PFSK-1 (cell line): ENCODE measurements around the gene S100A10.
A peak's percentile ranks its signal among the peaks of the same experiment; 100 is the strongest.

ENCODE experiments used
- FOXP2 ChIP-seq: optimal IDR thresholded peaks from 2 replicates; pipeline ENCODE3; 2011; ENCODE audit warnings: borderline replicate concordance, control low read depth, inconsistent platforms; ENCODE audit not compliant: insufficient read depth; ENCODE audit errors: extremely low read length, extremely low read depth
- POLR2AphosphoS5 ChIP-seq: IDR thresholded peaks from 2 replicates; pipeline ENCODE4 v1.6.1; 2012; ENCODE audit warnings: low read depth, mild to moderate bottlenecking, control low read depth, low read length, moderate library complexity
- SIN3A ChIP-seq: IDR thresholded peaks from 2 replicates; pipeline ENCODE4 v1.6.1; 2012; ENCODE audit warnings: mild to moderate bottlenecking, low read length, moderate library complexity, borderline replicate concordance; ENCODE audit not compliant: insufficient read depth
- TAF1 ChIP-seq: IDR thresholded peaks from 2 replicates; pipeline ENCODE4 v1.6.1; 2012; ENCODE audit warnings: low read length, control low read depth, borderline replicate concordance; ENCODE audit not compliant: insufficient read depth
- TF ChIP-seq, protein P1 (sequence below), 2 experiments: IDR thresholded peaks; 2 replicates each; pipeline versions ENCODE4 v1.6.1 to v1.8.0; 2011 to 2012; ENCODE audit warnings: low read depth in 2 of 2, low read length in 2 of 2, control low read depth in 1 of 2, inconsistent platforms in 1 of 2, mild to moderate bottlenecking in 1 of 2, moderate library complexity in 1 of 2; ENCODE audit not compliant: insufficient read depth in 1 of 2

S100A10 gene

DNA sequence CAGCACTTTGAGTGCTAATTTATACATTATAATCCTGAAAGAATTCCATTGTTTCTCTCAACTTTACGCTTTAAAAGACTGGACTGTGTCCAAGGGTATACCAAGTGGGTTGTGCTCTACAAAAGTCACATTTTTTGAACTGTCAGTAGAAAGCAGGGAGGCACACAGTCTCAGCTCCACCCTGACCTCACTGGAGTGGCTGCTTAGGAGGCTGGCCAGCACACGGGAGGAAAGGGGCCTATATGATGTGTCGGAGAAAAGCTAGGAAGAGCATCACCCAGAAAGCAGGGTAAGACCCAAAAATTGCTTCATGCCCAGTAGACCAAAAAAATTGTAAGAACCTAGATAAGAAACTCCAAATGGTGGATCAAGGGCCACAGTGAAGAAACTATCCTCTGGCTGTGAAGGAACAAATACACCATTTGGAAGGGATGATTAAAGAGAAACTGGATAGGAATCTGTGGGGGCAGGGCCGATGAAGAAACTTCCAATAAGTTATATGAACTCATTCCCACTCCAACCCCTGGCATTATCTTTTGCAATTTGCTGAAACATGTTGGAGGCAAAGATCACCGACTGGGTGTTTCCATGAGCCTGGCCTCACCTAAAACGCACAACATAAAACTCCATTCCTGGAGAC, 1.9 kb downstream of the S100A10 start:
- no peak for TF ChIP-seq FOXP2
- TF ChIP-seq, protein P1, sequence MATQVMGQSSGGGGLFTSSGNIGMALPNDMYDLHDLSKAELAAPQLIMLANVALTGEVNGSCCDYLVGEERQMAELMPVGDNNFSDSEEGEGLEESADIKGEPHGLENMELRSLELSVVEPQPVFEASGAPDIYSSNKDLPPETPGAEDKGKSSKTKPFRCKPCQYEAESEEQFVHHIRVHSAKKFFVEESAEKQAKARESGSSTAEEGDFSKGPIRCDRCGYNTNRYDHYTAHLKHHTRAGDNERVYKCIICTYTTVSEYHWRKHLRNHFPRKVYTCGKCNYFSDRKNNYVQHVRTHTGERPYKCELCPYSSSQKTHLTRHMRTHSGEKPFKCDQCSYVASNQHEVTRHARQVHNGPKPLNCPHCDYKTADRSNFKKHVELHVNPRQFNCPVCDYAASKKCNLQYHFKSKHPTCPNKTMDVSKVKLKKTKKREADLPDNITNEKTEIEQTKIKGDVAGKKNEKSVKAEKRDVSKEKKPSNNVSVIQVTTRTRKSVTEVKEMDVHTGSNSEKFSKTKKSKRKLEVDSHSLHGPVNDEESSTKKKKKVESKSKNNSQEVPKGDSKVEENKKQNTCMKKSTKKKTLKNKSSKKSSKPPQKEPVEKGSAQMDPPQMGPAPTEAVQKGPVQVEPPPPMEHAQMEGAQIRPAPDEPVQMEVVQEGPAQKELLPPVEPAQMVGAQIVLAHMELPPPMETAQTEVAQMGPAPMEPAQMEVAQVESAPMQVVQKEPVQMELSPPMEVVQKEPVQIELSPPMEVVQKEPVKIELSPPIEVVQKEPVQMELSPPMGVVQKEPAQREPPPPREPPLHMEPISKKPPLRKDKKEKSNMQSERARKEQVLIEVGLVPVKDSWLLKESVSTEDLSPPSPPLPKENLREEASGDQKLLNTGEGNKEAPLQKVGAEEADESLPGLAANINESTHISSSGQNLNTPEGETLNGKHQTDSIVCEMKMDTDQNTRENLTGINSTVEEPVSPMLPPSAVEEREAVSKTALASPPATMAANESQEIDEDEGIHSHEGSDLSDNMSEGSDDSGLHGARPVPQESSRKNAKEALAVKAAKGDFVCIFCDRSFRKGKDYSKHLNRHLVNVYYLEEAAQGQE (IDR thresholded peaks at IDR 0.05; ENCODE audit: insufficient read depth in 1 of 2, low read depth in 2 of 2, low read length in 2 of 2), result no peak
- TF ChIP-seq TAF1, result no peak
- TF ChIP-seq POLR2AphosphoS5, result no peak
- TF ChIP-seq SIN3A, result peak; percentile 58; the same call in 1 of the 2 replicates

DNA sequence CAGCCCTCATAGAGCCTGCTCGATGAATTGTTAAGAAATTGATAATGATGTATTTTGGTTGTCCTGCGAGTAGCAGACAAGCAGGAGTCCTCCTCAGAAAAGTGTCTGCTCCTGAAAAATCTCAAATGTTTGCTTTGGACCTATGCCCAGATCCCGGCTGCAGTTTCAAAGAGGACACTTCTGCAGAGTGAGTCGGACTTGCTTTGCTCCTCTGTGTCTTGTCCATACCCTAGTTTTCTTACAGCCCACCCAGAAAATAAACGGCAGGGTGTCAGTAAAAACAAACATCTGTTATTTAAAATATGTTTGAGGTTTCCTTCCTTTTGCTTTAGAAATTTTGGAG, 2.8 kb downstream of the S100A10 start:
- peak; percentile 24; the same call in 1 of the 2 replicates for TF ChIP-seq POLR2AphosphoS5
- TF ChIP-seq, protein P1 (IDR thresholded peaks at IDR 0.05; ENCODE audit: insufficient read depth in 1 of 2, low read depth in 2 of 2, low read length in 2 of 2), result no peak

DNA sequence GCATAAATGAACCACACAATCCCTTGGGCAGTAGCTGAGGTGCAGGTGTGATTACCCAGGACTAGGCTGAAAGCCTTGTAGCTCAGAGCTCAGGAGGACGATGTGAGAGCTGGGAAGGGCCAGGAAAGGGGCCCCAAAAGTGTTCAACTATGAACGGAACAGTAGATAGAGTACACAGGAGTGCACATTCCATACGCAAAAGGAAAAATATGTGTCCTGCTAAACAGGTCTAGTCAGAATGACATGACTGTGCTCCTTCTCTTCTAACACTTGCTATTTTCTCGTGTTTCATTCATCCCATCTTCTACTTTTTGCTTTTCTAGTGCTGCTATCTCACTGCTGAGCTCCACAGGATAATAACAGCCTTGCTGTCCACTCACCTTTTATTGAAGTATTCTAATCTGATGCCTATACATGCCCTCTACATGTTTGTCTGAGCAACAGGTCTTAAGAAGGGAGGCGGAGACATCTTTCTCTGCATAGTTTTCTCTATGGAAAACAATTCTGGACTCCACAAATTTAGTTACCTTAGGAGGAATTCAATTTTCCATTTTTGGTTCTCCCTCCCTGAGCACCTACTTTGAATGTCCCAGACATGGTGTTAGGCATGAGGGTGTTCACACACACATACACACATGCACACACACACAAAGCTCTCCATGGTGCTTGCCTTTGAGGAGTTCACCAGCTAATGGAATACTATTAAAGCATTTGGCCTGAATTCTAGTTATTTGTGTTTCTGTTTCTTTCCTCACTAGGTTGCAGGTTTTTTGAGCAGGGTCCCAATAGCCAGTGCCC, 3.4 kb downstream of the S100A10 start:
- TF ChIP-seq POLR2AphosphoS5 (no peak), FOXP2 (no peak), TAF1 (no peak)
- TF ChIP-seq, protein P1 (IDR thresholded peaks at IDR 0.05; ENCODE audit: insufficient read depth in 1 of 2, low read depth in 2 of 2, low read length in 2 of 2), result peak; percentile 10 to 63; a peak in 1 of 4 replicates

DNA sequence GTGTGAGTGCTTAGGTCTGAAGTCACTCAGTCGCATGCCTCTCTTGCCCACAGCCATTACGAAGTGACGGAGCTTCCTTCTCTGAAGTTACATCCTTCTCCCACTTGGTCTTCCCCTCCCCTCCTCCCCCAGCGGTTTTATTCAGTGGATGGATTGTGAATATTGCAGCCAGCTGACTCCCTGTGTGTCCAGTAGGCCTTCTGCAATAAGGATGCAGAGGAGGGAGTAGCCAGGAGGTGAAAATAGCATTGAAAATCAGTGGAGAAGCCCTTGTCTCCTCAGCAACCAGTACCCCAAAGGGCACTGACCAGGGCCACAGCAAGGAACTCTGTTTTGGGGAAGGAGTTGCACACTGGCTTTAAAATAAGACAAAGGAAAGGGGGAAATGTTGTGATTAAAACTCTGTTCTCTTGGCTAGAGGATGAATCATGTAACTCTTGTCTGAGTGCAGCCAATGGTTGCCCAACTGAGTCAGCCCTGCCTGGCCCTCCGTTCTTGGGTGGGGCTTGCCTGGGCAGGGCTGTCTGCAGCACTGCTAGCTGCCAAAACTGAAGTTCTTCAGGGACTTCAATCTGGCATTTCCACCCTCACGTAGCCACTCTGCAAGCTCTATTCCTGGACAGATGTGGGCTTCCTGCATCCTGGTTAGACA, 4.3 kb downstream of the S100A10 start:
- TF ChIP-seq TAF1 (no peak), FOXP2 (no peak), SIN3A (no peak), POLR2AphosphoS5 (no peak)
- TF ChIP-seq, protein P1 (IDR thresholded peaks at IDR 0.05; ENCODE audit: insufficient read depth in 1 of 2, low read depth in 2 of 2, low read length in 2 of 2), result no peak
